ENCODE results near the gene MYO16. TPM values are rescaled to one million over a fixed set of nuclear protein-coding genes. Genes with fewer than 3 reads are reported as not detected.

MYO16 gene
- total RNA-seq, 4 donors from 2014 or later, result 0.53 TPM; not detected in 3

GRCh38 chr13:109192306-109192705 is 562.9 kb downstream of the MYO16 start:
- Histone ChIP-seq H3K4me3 (no peak overlapping the region), H3K27ac (no peak overlapping the region), H3K4me1 (no peaks in the 10 kb centered on the region), H3K36me3 (no peaks in the 10 kb centered on the region), H3K27me3 (no peaks in the 10 kb centered on the region), H3K9me3 (no peaks in the 10 kb centered on the region)
- TF ChIP-seq CTCF (IDR thresholded peaks at IDR 0.05), result no peak
- no peak for TF ChIP-seq POLR2A (IDR thresholded peaks at IDR 0.05)
- no peak for DNase-seq

- H3K4me1 ChIP-seq, result no peaks in the 10 kb centered on the region
Measured at GRCh38 chr13:109196948-109197347, 567.5 kb downstream of the MYO16 start.

GRCh38 chr13:109198585-109198984 is 569.2 kb downstream of the MYO16 start:
- H3K9me3 ChIP-seq, result no peaks in the 10 kb centered on the region
- no peak overlapping the region for H3K27ac ChIP-seq
- H3K4me3 ChIP-seq, result no peak overlapping the region
- no peaks in the 10 kb centered on the region for H3K4me1 ChIP-seq
- TF ChIP-seq CTCF (IDR thresholded peaks at IDR 0.05), result no peak
- TF ChIP-seq POLR2A (IDR thresholded peaks at IDR 0.05), result no peak
- no peaks in the 10 kb centered on the region for H3K36me3 ChIP-seq
- DNase-seq, result no peak
- no peaks in the 10 kb centered on the region for H3K27me3 ChIP-seq

More at GRCh38 chr13:109196948-109197347, 567.5 kb downstream of the MYO16 start:
- DNase-seq, result no peak
- Histone ChIP-seq H3K9me3 (no peaks in the 10 kb centered on the region), H3K4me3 (no peak overlapping the region), H3K27ac (no peak overlapping the region), H3K27me3 (no peaks in the 10 kb centered on the region), H3K36me3 (no peaks in the 10 kb centered on the region)
- no peak for TF ChIP-seq CTCF (IDR thresholded peaks at IDR 0.05)
- TF ChIP-seq POLR2A (IDR thresholded peaks at IDR 0.05), result no peak

- DNase-seq, result no peak
- Histone ChIP-seq H3K4me1 (no peaks in the 10 kb centered on the region), H3K36me3 (no peaks in the 10 kb centered on the region), H3K27ac (no peak overlapping the region), H3K27me3 (no peaks in the 10 kb centered on the region), H3K4me3 (no peak overlapping the region), H3K9me3 (no peaks in the 10 kb centered on the region)
- no peak for TF ChIP-seq POLR2A (IDR thresholded peaks at IDR 0.05)
- no peak for TF ChIP-seq CTCF (IDR thresholded peaks at IDR 0.05)
Measured at GRCh38 chr13:109199280-109199679, 569.9 kb downstream of the MYO16 start.

GRCh38 chr13:109200556-109200955 is 571.1 kb downstream of the MYO16 start:
- no peak for DNase-seq
- Histone ChIP-seq H3K27ac (no peak overlapping the region), H3K36me3 (no peaks in the 10 kb centered on the region), H3K27me3 (no peaks in the 10 kb centered on the region), H3K9me3 (no peaks in the 10 kb centered on the region), H3K4me1 (no peaks in the 10 kb centered on the region), H3K4me3 (no peak overlapping the region)
- no peak for TF ChIP-seq POLR2A (IDR thresholded peaks at IDR 0.05)
- no peak for TF ChIP-seq CTCF (IDR thresholded peaks at IDR 0.05)

- Histone ChIP-seq H3K9me3 (no peaks in the 10 kb centered on the region), H3K36me3 (no peaks in the 10 kb centered on the region), H3K27me3 (no peaks in the 10 kb centered on the region), H3K4me3 (no peak overlapping the region), H3K4me1 (no peaks in the 10 kb centered on the region), H3K27ac (no peak overlapping the region)
- no peak for DNase-seq
- TF ChIP-seq CTCF (IDR thresholded peaks at IDR 0.05) (no peak), POLR2A (IDR thresholded peaks at IDR 0.05) (no peak)
Measured at GRCh38 chr13:109203587-109203986, 574.2 kb downstream of the MYO16 start.
